Right kidney (tissue), 1 donor: ENCODE measurements around the gene ERBB4.

Source experiments
- DNase-seq: peaks from one replicate; pipeline ENCODE4 v3.0.0-alpha.2; 2016

ERBB4 gene

GRCh38 chr2:211390536-211391188 is 1147.9 kb downstream of the ERBB4 start:
- DNase-seq = no peak

GRCh38 chr2:211387734-211388133 is 1150.9 kb downstream of the ERBB4 start:
- no peak for DNase-seq

GRCh38 chr2:211380041-211380440 is 1158.6 kb downstream of the ERBB4 start:
- no peak for DNase-seq

GRCh38 chr2:211376410-211376809 is 1162.2 kb downstream of the ERBB4 start:
- no peak for DNase-seq

GRCh38 chr2:211373203-211373602 is 1165.4 kb downstream of the ERBB4 start:
- no peak for DNase-seq

- DNase-seq = no peak
Observed at GRCh38 chr2:211371465-211371864, 1167.1 kb downstream of the ERBB4 start.

- no peak for DNase-seq
Observed at GRCh38 chr2:211368467-211368866, 1170.1 kb downstream of the ERBB4 start.

GRCh38 chr2:211367711-211368110 is 1170.9 kb downstream of the ERBB4 start:
- peak; percentile 3 for DNase-seq

GRCh38 chr2:211367293-211367692 is 1171.3 kb downstream of the ERBB4 start:
- DNase-seq = no peak

GRCh38 chr2:211364911-211365310 is 1173.7 kb downstream of the ERBB4 start:
- no peak for DNase-seq

- no peak for DNase-seq
Observed at GRCh38 chr2:211361383-211361782, 1177.2 kb downstream of the ERBB4 start.

GRCh38 chr2:211359347-211359746 is 1179.3 kb downstream of the ERBB4 start:
- DNase-seq = no peak

GRCh38 chr2:211358504-211358903 is 1180.1 kb downstream of the ERBB4 start:
- no peak for DNase-seq

- DNase-seq = no peak
Observed at GRCh38 chr2:211354481-211354880, 1184.1 kb downstream of the ERBB4 start.

- DNase-seq = no peak
Observed at GRCh38 chr2:211351987-211352386, 1186.6 kb downstream of the ERBB4 start.

GRCh38 chr2:211349031-211349430 is 1189.6 kb downstream of the ERBB4 start:
- no peak for DNase-seq

GRCh38 chr2:211347328-211347727 is 1191.3 kb downstream of the ERBB4 start:
- no peak for DNase-seq

- no peak for DNase-seq
Observed at GRCh38 chr2:211344289-211344688, 1194.3 kb downstream of the ERBB4 start.

- no peak for DNase-seq
Observed at GRCh38 chr2:211333377-211333776, 1205.2 kb downstream of the ERBB4 start.

- no peak for DNase-seq
Observed at GRCh38 chr2:211331736-211332135, 1206.9 kb downstream of the ERBB4 start.

GRCh38 chr2:211329882-211330281 is 1208.7 kb downstream of the ERBB4 start:
- no peak for DNase-seq

- DNase-seq = no peak
Observed at GRCh38 chr2:211329421-211329820, 1209.2 kb downstream of the ERBB4 start.

GRCh38 chr2:211328126-211328525 is 1210.5 kb downstream of the ERBB4 start:
- DNase-seq = no peak
